Measurements from ENCODE around the gene DSEL.

DSEL gene

DNA sequence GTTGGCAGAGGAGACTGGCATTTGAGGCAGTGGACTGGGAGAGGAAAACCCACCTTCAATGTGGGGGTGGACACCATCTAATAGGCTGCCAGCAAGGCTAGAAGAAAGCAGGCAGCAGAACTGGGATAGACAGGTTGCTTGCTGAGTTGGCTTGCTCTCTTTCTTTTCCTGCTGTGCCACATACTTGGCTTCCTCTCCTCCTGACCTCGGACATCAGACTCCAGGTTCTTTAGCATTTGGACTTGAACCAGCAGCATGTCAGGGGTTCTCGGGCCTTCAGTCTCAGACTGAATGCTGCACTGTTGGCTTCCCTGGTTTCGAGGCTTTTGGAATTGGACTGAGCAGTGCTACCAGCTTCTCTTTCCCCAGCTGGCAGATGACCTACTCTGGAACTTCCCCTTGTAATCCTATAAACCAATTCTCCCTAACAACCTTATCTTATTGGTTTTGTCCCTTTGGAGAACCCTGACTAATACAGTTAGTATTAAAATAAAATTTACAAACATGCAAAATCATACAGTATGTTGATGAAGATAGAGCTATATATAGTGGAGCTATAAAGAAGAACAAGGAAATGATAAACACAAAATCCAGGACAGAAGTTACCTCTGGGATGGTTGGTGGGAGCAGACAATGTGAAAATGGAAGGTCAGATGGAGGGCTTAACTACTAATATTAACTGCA, 15.9 kb downstream of the DSEL start:
- DNase-seq (ENCODE audit: low spot score) = no peak

DNA sequence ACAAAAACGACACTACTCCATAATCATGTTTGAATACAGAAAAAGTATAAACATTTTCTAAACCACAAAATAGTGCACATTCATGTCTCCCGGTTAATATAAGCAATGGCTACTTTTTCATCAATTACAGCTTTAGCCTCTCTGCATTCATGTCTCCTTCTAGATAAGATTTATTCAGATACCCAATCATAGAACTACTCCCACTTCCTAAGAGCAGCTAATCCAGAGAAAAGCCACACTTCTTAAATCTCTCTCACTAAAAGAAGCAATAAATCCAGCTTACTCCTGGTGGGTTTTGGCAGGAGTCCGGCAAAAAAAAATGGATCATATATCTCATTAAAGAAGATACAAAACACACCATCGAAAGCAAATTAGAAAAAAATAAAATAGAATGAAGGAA, 20.1 kb downstream of the DSEL start:
- DNase-seq (ENCODE audit: low spot score) = no peak

DNA sequence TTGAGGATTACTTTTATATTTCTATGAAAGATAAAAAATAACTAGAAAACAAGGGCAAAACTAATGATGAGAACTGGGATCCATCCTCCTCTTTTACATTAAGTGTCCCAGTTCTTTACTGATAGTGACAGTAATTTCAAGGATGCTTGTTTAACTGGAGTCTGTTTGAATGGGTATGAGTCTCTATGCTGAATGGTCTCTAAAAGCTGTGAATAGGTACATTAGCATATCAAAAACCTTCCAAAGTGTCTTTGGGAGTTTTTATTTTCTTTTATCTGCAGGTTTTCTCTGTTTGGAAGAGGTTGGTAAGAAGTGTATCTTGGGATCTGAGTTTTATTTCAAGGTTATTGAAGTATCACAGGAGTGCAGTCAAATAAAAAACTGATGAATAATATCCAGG, 30.0 kb downstream of the DSEL start:
- DNase-seq (ENCODE audit: low spot score) = no peak

DNA sequence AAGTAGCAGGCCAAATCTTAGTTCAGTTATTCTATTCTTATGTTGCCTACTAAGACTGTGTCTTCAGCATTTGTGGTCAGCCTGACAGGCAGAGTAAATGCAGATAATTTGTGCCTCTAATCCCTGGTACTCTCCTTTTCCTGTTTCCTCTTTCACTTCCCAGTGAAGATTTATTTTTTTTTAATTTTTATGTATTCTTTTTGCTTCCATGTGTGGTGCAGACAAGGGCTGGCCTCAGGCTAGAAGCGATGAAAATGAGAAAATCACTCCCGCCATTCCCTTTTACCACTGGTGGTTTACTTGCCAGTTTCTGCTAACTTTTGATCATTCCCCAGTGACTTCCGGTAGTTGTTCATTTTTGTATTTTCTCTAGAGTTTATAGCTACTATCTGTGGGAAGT, 30.9 kb downstream of the DSEL start:
- no peak for DNase-seq (ENCODE audit: low spot score)

GRCh38 chr18:67484458-67484857, 32.1 kb downstream of the DSEL start:
- DNase-seq (ENCODE audit: low spot score) = no peak

DNA sequence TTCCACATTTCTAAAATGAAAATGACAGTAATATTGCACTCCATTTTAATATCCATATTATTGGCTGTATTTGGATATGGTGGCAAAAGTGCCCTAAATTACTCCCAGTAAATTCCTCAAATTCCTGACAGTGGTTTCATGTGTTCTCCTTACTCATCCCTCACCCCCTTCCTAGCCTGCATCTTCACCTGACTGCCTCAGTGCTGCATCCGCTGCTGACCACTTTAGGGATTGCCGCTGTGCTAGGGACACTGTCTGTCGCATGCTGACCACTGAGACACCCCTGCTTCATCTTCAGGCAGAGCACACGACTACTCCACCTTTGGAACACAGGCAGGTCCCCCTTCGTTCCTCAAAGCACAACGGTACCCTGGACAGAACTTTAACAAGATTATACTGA, 32.6 kb downstream of the DSEL start:
- no peak for DNase-seq (ENCODE audit: low spot score)

GRCh38 chr18:67483237-67483636, 33.3 kb downstream of the DSEL start:
- DNase-seq (ENCODE audit: low spot score) = no peak

- no peak for DNase-seq (ENCODE audit: low spot score)
Observed at GRCh38 chr18:67478249-67478648, 38.3 kb downstream of the DSEL start.

DNA sequence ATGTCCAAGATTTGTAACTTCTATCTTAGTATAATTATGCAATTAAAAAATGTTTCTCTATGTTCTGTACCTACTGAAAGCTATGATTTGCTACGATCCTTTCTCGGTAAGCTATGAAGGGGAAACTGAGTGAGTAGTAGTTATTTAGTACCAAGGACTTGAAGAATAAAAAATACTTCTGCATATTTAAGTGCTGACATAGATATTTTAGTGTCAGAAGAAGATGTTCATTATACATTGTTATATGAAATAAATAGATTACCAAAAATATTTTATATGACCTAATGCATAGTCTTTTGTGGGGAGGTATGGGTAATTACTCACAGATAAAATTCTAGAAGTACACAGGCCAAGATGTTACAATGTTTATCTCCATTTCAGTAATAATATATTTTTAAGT, 39.0 kb downstream of the DSEL start:
- no peak for DNase-seq (ENCODE audit: low spot score)

GRCh38 chr18:67476585-67476984, 39.9 kb downstream of the DSEL start:
- no peak for DNase-seq (ENCODE audit: low spot score)

DNA sequence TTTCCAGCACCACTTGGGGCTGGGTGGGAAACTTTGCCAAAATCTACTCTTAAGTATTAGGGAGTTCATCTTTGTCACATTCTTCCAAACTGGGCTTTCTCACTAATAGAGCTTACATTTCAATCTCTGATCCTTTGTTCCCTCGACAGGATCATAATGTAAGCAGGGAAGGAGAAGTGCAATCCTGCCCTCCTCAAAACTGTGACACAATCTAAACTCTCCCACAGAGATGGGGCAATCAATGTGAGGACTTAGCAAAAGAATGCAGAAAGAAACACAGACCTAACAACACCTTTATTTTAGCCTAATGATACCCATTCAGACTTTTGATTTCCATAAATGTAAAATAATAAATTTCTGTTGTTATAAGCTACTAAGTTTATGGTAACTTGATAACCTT, 40.8 kb downstream of the DSEL start:
- DNase-seq (ENCODE audit: low spot score) = no peak

GRCh38 chr18:67468038-67468437, 48.5 kb downstream of the DSEL start:
- DNase-seq (ENCODE audit: low spot score) = no peak

DNA sequence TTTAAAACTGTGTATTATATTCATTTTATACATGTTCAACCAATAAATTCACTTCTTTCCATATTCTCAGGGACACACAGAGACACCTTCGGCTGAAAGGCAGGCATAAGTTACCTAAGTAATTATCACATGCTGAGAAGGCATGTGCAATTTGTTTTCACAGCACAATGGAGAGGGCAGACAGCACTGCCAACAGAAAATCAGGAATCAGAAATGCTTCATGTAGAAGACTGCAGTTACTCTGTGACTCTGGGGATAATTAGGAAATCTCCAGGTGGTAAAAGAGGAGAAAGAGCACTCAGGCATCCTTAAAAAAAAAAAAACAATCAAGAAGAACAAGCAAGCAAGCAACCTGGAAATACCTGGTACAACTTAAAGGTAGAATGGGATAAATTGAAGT, 49.3 kb downstream of the DSEL start:
- DNase-seq (ENCODE audit: low spot score) = no peak

GRCh38 chr18:67464499-67464898, 52.0 kb downstream of the DSEL start:
- DNase-seq (ENCODE audit: low spot score) = no peak

DNA sequence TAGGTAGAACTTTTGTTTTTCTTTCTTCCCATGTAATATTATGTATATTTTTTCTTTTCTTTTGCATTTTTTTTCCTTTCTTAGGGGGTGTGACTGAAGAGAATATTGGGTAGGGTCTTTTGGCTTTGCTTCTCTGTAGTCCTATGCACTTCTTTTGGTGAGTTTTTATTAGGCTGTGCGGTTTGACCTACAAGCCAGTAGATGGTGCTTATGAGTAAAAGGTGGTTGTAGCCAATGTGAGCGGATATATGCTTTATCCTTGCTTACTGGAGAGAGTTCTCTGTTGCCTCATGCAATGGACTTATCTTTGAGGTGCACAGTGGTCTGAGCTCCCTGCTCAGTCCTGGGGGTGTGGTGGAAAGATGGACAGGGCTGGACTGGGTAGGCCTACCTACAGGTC, 52.7 kb downstream of the DSEL start:
- DNase-seq (ENCODE audit: low spot score) = no peak

GRCh38 chr18:67456711-67457110, 59.8 kb downstream of the DSEL start:
- DNase-seq (ENCODE audit: low spot score) = no peak

Data from kidney capillary endothelial cell (primary cell).